ENCODE measurements around the gene CFAP299.

CFAP299 gene

DNA sequence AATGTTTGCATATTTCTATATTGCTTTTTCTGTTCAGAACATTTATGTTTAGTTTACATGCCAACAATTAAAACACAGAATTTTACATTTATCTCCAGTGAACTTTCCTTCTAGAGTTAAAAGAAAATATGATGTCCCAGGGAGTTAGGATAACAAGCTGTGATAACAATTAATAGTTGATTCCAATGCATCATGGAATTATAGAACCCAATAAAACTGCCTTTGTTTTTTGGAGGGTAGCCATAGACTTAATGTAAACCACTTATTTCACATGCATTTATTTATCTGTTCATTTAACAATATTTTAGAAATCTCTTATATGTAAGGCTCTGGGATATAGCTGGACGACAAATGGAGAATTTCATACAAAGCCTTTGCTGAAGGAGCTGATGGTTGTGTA, 180.0 kb downstream of the CFAP299 start:
- no peak for DNase-seq (ENCODE audit: low read depth in 2 of 2)

DNA sequence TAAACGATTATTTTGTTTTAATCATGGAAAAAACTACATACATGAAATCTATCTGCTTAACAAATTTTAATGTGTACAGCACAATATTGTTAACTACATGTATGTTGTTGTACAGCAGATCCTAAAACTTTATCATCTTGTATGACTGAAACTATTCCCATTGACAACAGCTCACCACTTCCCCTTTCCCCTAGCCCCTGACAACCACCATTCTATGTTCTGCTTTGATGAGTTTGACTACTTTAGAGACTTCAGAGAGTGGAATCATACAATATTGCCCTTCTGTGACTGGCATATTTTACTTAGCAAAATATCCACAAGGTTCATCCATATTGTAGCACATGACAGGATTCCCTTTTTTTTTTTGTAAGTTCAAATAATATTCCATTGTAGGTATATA, 185.9 kb downstream of the CFAP299 start:
- DNase-seq (ENCODE audit: low read depth in 2 of 2), result no peak

DNA sequence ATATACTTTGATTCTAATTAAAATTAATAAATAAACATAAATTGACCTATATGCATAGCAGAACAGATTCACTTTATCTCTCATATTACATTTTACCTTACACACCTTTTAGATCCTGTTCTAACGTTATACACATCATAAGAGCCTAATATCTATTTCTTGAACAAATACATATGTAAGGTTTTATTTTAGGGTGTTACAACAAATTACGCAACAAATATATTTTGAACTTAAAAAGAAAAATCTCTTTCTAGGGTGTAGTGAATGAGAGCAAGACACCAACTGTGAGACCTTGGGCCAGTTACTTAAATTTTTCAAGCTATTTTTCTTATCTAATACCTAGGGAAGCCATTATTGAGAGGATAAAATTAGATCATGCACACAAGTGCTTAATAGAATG, 191.2 kb downstream of the CFAP299 start:
- DNase-seq (ENCODE audit: low read depth in 2 of 2), result no peak

DNA sequence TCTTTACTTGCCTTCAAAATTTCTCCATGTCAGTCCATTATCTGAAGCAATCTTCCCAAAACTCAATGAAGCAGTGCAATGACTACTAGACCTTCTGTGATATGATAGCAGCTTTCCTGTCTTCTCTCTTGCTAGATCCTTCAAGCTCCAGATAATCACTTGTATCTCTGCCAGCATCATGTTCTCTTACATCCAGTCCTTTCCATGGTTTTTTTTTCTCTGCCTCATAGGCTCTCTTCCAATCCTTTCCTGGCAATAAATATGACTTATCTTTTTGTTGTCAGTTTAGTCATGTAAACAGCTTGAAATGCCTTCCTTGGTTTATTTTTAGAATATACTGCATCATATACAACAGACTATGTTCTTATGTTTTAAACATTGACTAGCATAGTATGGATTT, 193.5 kb downstream of the CFAP299 start:
- DNase-seq (ENCODE audit: low read depth in 2 of 2), result no peak

DNA sequence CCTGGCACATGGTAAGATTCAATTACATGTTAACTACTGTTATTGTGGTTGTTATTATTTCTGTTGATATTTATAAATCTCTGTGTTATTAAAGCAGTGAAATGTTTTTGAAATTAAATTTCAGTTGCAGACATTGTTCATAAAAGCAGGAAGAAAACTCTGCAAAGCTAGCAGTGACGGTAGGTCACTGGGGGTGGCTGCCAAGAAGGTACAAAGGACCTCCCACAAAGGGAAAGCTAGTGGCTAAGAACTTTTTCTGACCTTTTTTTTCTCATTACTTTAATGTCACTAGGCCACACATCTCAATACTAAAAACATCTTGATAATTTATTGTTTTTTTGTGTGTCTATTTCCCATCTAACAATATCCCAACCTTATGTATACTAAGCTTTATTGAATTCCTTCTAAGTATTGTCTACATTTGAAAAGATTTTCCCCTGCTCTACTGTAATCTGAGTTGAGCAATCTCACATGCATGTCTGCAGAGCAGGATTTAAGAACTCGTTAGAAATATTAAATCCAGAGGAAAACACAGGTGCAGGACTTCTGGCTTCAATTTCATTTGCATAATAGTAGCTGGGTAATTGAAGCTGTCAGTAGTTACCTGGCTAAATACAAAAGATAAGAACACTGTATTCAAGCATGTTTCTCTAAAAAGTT, 197.3 kb downstream of the CFAP299 start:
- no peak for DNase-seq (ENCODE audit: low read depth in 2 of 2)

DNA sequence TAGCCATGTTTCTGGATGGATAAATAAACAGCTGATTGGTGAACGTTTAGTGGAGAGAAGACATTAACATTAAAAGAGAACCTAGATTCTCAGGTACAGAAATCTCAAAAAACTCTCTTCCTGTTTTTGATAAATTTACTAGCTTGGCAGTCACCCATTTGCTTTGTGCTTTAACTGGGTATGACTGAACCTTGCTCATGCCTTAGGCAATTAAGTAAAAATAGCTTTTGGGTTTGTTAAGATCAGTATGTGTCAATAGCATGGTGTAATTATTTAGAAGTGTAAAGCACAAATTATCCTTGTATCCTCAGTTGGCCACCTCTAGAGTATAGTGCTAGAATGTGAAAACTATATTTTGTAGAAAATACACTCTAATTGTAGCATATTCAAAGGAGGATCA, 200.0 kb downstream of the CFAP299 start:
- DNase-seq (ENCODE audit: low read depth in 2 of 2), result no peak

DNA sequence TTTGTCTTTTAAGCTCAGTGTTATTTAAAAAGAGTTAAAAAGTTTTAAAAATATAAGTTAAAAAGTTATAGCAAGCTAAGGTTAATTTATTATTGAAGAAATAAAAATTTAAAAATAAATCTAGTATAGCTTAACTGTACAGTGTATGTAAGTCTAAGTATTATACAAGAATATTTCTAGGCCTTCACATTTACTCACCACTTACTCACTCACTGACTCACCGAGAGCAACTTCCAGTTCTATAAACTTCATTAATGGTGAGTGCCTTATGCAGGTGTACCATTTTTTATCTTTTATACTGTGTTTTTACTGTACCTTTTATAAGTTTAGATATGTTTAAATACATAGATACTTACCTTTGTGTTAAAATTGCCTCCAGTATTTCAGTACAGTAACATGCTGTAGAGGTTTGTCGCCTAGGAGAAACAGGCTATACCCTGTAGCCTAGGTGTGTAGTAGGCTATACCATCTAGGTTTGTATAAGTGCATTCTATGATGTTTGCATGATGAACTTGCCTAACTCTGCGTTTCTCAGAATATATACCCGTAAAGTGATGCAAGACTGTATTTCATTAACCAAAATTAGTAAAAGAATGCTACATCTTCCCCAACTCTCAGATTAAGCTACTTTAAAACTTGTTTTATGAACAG, 202.9 kb downstream of the CFAP299 start:
- DNase-seq (ENCODE audit: low read depth in 2 of 2), result no peak

DNA sequence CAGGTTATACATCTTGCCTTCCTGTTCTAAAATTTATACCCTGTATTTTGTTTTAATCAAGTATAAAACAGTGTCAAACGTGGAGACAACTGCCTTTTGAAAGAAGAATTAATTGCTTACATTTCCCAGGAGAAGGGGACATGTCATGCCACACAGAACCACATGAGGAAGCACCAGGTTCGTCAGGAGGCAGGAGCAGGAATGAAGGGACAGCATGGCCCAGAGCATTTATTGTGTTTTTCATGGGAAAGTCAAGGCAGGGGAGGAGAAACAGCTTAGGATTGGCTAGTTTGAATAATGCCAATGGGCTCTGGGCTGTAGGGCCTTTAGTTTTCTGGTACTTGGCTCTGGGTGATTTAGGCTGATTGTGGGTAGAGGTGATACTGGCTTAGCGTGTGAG, 203.7 kb downstream of the CFAP299 start:
- no peak for DNase-seq (ENCODE audit: low read depth in 2 of 2)

DNA sequence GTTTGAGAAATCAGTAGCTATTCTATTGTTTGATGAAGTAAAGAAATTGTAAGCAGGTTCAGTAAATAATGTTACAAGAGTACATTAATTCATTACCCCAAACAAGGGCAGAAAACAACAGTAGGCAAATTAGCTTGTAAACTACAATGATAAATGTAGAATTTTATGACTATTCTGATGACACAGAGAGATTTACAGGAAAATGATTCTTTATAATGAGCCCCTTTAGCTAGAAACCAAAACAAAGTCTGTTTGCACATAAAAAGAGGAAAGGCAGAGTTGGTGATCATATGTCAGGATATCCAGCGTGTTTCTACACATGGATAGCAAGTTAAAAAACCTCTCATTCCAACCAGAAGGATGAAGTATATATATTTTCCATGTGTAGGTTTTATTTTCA, 204.8 kb downstream of the CFAP299 start:
- no peak for DNase-seq (ENCODE audit: low read depth in 2 of 2)

DNA sequence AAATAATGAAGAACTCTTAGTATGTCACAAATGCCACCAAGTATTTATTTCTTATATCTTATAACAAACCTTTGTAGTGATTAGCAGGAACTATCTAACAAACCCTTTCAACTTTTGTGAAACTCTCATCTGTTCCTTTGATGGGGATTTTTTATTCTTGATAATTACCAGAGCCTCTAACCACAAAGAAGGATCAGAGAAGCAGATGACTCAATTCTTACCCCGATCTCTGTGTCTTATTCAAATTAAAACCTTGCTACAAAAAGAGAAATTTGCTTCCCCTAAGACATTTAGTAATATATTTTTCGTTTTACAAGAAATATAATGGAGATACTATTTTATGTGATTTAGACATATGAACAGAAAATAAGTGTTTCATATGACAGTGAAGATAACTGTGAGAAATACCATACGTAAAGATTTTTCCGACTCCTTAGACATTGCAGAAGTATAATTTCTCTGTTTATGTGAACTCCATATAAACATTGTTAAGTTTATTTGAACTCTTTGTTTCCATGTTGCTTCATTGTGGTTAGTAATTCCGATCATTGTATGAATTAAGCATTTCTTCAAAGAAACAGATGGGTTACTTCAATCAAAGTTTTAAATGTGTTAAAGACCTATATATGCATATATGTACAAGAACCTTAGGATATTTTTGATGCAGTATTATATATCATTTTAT, 205.4 kb downstream of the CFAP299 start:
- DNase-seq (ENCODE audit: low read depth in 2 of 2), result no peak

DNA sequence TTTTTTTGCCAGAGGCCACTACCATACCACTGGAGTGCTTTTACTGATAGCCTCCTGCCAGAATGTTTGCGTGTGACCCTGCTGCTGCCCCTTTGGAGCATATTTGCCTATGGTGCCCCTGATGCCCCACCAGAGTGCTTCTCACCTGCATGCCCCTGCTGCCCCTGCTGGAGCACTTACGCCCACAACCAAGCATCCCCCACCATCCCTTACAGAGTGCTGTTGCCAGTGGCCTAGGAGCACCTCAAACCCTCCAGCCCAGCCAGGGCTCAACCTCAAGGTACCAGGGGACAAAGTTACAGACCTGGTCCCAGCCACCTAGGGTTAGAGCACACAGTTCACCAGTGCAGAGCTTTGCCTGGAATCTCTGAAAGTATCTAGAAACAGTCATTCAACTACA, 207.2 kb downstream of the CFAP299 start:
- no peak for DNase-seq (ENCODE audit: low read depth in 2 of 2)

DNA sequence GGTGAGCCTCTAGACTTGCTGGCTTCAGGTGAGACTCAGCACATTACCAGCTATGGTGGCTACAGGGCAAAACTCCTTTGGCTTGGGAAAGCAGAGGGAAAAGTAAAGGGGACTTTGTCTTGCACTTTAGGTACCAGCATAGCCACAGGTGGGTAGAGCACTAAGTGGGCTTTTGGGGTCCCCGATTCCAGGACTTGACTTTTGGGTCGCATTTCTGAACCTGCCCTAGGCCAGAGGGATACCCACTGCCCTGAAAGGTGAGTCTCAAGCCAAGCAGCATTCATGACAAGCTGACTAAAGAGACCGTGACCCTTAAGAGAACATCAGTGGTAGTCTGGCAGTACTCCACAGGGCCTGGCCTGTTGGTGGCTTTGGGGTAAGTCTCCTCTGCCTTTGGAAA, 224.8 kb downstream of the CFAP299 start:
- DNase-seq (ENCODE audit: low read depth in 2 of 2), result no peak

DNA sequence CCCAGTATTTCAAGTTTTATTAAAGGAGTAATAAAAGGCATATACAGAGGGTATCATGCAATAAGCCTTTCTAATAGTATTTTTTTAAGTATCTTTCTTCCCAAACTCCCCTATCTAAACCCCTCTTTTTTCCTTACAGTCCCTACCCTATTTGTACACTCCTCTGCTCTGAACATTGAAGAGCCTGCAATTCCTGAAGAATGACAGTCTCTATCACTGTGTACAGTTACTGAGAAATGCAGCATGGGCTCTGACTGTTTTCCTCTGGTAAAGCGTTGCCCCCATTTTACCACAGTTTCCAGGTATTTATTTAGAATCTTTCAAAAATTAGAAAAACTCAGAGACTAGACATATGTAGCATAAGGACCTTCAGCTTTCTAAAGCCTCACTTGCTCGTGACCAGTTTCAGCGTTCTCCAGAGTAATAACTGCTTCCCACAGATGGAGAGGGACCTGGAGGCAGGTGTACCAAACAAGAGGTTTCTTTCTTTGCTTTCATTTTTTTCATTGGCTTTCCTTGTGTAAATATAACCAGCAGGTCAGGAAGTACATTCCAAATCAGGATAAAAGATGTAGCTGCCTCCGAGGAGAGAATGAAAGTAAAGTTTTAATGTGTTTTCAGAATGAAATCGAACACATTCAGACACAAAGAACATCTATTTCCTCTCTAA, 230.8 kb downstream of the CFAP299 start:
- DNase-seq (ENCODE audit: low read depth in 2 of 2), result no peak

DNA sequence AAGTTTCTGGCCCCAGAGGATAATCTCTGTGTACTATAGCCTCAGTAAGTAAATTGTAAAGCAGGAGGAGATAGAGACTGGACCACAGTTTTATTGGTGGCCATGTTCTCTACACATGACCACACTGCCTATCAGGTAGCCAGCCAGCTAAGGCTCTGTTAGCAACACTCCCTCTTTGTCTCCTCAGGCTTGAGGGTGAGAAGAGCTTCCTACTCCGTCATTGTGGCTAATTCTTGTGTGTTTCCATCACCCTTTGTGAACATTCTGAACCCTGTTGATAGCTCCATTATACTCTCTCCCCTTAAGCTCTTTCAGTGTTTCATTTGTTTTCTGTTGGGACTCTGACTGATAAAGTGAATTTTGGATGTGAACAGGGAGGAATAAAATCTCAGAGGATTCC, 233.4 kb downstream of the CFAP299 start:
- no peak for DNase-seq (ENCODE audit: low read depth in 2 of 2)

DNA sequence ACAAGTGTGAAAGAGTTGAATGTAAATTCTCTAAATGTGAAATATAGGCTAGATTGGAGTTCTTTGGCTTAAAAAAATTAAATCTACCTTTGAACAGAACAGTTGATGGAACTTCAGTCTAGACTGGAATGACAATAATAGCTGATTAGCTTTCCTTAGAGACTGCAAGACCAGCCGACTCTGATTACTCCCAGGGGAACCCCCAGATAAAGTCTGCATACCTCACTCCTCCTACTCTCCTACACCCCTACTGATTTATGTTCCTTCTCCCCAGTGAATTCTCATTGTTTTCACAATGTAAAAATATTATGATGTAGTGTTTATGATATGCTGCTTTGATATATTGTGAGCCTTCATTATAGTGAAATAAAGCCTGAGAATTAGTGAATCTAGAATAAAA, 241.3 kb downstream of the CFAP299 start:
- DNase-seq (ENCODE audit: low read depth in 2 of 2), result no peak

DNA sequence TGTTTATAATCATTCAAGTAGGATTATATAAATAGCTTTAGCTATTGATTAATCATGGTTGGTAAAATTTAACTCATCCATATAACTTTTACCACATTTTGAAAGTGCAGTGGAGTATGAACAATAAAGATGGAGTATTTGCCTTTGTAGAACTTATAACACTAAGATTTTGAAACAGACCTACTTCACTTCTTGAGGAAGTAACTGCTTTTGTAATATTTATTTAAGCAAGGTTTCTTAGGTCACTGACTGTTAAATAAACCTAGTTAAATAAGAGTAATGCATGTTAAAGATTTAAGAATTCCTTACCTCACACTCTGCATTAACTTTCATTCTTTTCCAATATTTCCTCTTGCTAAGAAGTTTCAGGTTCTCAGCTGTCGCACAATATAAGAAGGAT, 242.5 kb downstream of the CFAP299 start:
- DNase-seq (ENCODE audit: low read depth in 2 of 2), result no peak

DNA sequence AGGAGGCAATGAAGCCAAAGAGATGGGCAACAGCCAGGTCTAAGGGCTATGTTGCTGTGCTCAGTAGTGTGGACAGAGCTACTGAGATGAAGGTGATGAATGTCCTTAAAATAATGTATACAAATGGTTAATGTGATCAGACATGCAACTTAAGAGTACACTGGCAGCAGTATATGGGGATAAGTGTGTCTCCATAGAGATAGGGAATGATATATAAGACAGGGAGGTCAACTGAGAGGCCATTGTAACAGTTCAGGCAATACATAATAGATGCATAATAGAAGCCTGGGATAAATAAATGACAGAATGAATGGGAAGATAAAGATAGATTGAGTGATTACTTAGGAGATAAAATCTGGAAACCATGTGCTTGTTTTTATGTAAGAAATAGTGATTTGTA, 250.0 kb downstream of the CFAP299 start:
- no peak for DNase-seq (ENCODE audit: low read depth in 2 of 2)

DNA sequence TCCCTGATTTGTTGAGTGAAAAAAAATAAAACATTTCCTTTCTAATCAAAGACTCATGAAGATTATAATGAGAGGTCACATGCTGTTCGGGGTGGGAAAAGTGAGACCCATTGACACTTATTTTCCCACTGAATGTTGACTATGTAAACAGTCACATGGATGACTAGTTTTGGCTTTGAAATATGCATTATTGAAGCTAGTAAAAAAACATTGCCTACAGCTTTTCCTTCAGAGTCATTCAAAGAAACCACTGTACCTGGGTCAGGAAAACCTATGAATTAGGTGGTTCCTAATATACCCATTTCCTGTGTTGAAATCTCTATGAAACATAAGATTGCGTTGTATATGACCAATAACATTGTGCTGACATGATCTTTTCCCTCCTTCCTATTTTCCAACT, 251.2 kb downstream of the CFAP299 start:
- DNase-seq (ENCODE audit: low read depth in 2 of 2), result no peak

DNA sequence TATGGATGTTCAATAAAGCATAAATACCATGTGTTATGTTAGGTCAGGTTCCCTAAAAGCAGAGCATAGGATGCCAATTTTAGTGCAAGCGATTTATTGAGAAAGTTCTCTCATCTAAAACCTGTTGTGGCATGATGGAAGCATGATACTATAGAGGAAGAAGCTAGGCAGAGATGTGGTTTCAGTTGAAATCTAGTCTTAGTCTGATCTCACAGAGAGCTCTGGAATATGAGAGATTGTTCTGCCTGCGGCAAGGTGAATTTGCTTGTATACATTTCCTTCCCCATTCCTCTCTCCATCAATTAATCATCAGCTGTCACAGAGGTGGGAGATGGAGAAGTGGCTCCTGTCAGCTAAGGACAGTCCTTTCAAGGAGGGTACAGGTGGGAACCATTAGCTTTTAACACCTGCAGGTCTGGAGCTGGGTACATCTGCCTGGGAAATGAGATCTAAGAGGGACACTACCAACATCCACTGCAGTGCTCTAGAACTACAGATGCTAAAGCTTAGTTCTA, 252.4 kb downstream of the CFAP299 start:
- DNase-seq (ENCODE audit: low read depth in 2 of 2), result no peak

DNA sequence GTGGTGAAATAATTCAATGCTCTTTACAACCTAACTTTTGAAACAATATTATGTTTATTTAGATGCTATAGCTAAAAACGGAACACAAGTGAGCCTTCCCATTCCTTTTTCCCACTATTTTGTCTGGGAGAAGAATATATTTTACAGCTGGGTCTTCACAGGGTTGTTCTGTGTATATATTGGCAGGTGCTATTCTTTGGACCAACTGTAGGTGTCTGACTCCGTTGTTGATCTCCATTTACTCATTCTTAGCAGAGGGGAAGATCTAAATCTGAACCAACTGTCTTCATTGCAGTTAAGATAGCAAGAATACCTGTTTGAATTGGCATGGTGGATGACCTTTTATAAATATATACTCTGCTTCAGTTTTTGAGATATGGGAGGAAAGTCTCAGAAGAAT, 257.4 kb downstream of the CFAP299 start:
- DNase-seq (ENCODE audit: low read depth in 2 of 2), result no peak

DNA sequence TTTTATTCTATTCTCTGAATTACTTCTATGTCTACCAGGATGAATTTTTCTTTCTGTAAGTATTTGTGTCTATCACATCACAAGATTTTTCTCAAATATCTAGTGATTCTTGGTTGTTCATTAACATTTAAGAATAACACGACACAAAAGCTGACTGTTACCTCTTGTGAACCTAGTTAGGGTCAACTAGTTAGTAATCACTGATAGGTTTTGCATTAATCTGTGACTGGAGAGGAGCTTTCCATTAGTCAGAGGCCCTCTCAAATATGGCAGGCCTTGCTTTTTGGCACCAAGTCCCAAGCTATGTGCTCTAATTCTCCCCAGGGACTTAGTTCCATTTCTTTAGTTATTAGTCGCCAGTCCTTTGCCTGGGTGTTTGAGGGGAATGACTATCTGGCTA, 259.2 kb downstream of the CFAP299 start:
- no peak for DNase-seq (ENCODE audit: low read depth in 2 of 2)

DNA sequence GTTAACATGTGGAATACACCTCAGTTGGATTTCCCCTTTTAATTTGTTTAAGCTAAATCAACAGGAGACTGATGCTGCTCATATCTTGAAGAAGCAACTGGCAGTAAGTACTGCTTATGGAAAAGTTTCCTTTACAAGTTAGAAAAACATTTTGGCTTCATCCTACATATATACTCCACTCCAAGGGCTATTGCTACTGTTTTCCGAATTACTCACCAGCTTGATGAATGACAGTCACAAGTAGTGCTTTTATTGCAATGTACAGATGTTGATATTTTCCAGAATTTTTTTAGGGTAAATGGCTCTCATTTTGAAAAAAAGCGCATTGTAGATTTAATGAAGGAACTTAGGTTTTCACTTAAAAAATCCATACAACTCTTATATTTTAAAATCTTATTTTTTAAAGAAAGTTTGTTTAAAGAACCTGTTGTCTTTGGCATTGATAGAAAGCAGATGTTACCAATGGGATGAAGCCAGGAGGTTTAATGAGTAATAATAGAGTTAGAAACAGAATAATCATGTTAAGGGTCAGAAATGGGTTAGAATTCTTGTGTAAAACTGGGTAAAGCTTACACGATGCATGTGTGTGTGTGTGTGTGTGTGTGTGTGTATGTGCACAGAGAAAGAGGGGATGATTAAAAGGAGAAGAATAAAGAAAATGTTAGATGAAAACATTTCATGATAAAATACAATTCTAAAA, 272.9 kb downstream of the CFAP299 start:
- DNase-seq (ENCODE audit: low read depth in 2 of 2), result no peak

Data from stimulated activated CD8-positive, alpha-beta memory T cell treated with anti-CD3 and anti-CD28 coated beads, Interleukin-7, amount 100 ng/mL, for 4 hours (primary cell).